VCaP (cell line): ENCODE data around the gene OSBPL3.
"Not testable (repeated sequence)": the region's sequence is repeated elsewhere in the genome, so short reads cannot be mapped to it uniquely, and the experiment has no call there.

Experiments used
- H3K27ac ChIP-seq: fragments of 450-650 bp; 2 replicates; pipeline ENCODE4 v1.5.1; 2017
- TF ChIP-seq, protein P1 (sequence below): fragments of 450-650 bp; conservative IDR thresholded peaks from 2 replicates; pipeline ENCODE4 v1.5.1; 2017; ENCODE audit warnings: mild to moderate bottlenecking, moderate library complexity

The OSBPL3 gene

GRCh38 chr7:24800667-24801066 is 179.3 kb downstream of the OSBPL3 start:
- TF ChIP-seq, protein P1, sequence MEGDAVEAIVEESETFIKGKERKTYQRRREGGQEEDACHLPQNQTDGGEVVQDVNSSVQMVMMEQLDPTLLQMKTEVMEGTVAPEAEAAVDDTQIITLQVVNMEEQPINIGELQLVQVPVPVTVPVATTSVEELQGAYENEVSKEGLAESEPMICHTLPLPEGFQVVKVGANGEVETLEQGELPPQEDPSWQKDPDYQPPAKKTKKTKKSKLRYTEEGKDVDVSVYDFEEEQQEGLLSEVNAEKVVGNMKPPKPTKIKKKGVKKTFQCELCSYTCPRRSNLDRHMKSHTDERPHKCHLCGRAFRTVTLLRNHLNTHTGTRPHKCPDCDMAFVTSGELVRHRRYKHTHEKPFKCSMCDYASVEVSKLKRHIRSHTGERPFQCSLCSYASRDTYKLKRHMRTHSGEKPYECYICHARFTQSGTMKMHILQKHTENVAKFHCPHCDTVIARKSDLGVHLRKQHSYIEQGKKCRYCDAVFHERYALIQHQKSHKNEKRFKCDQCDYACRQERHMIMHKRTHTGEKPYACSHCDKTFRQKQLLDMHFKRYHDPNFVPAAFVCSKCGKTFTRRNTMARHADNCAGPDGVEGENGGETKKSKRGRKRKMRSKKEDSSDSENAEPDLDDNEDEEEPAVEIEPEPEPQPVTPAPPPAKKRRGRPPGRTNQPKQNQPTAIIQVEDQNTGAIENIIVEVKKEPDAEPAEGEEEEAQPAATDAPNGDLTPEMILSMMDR, result no peak
- no peak overlapping the region for H3K27ac ChIP-seq

DNA sequence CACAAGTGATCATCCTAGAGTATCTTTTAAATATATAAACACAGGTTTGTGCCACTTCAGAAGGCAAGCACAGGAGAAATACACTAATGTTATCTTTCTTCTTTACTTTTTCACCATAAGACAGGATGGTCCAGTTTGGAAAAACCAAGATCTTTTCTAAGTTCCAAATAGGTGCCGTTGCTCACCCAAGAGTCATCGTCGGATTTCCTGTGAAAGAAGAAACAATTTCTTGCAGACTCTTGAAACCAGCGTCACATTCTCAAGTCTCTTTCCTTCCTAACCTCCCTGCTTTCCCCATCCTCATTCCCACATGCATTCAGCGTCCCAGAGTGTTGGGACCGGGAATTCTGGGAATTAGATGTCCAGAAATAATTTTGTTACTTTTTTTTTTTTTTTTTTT is 179.9 kb downstream of the OSBPL3 start:
- TF ChIP-seq, protein P1, result no peak
- no peak overlapping the region for H3K27ac ChIP-seq

- TF ChIP-seq, protein P1, result no peak
These were observed 180.5 kb downstream of the OSBPL3 start for GRCh38 chr7:24799506-24799905.

DNA sequence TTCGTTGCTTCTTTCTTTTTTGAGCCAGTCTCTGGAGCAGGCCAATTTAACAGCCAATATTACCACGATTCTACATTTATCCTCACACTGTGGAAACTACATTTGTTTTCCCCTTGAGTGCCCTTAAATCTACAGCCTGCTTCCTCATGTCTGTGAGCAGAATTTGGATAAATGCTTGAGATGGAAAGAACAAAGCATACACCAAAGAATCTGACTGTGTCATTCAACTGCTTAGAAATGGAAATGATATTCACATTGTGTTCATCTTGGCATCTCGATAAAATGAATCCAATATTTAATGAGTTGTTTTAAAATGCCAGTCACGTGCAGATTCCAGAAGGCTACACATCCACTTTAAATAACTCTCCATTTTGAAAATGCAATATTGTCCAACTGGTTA is 181.7 kb downstream of the OSBPL3 start:
- no peak overlapping the region for H3K27ac ChIP-seq
- TF ChIP-seq, protein P1, result no peak

More at GRCh38 chr7:24799506-24799905, 180.5 kb downstream of the OSBPL3 start:
- no peak overlapping the region for H3K27ac ChIP-seq

GRCh38 chr7:24797270-24797669 is 182.7 kb downstream of the OSBPL3 start:
- no peak overlapping the region for H3K27ac ChIP-seq
- TF ChIP-seq, protein P1, result no peak

DNA sequence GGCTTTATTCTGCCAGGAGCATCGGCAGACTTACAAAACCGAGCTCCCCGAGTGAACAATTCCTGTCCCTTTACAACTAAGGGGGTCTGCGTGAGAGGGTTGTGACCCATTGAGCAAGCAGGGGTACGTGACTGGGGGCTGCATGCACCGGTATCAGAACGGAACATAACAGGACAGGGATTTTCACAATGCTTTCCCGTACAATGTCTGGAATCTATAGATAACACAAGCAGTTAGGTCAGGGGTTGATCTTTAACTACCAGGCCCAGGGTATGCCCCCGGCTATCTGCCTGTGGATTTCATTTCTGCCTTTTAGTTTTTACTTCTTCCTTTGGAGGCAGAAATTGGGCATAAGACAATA is 184.6 kb downstream of the OSBPL3 start:
- H3K27ac ChIP-seq, result no peak overlapping the region
- TF ChIP-seq, protein P1, result no peak

GRCh38 chr7:24794751-24795406 is 185.1 kb downstream of the OSBPL3 start:
- not testable (repeated sequence) for H3K27ac ChIP-seq

DNA sequence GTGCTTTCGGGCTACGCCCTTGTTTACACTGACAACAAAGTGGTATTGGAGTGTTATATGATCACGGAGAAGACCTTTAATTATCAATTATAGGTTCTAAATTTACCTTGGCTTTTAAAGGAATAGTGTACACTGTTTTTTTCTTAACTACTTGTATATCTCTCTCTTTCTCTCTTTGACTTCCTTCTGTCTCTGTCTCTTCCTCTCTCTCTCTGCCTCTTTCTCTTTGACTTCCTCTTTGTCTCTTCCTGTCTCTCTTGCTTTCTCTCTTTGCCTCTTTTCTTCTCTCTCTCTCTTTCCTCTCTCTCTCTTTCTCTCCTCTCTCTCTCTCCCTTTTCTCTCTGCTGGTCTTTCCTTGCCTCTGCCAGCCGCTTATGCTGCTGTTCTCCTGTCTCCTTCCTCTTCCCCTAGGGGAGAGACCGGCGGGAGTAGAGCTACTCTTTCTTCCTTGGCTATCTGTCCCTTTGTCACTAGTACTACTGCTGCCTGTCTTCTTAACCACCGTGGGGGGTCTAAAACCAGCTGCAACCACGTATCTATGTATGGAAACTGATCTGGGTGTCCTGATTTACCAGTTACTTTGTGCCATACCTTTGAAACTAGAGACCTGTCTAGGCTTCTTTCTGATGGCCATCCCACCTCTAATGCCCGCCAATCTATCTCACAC is 185.9 kb downstream of the OSBPL3 start:
- TF ChIP-seq, protein P1, result no peak
- H3K27ac ChIP-seq, result no peak overlapping the region
